ENCODE data around the gene LIPC. TPM values are rescaled to one million over a fixed set of nuclear protein-coding genes. Genes with fewer than 3 reads are reported as not detected.
A peak's percentile ranks its signal among the peaks of the same experiment; 100 is the strongest.

The LIPC gene
- total and polyA plus RNA-seq, 8 donors, result 0.23 to 7.5 (median 0.76) TPM; not detected in 4

GRCh38 chr15:58460116-58460790 lies 28.5 kb downstream of the LIPC start:
- Histone ChIP-seq H3K9me3 (no peaks in the 10 kb centered on the region), H3K4me3 (no peak overlapping the region), H3K27ac (peak overlapping the region in 3 of 5 donors; percentile 29 to 48 (median 46)), H3K36me3 (no peaks in the 10 kb centered on the region), H3K27me3 (no peaks in the 10 kb centered on the region), H3K4me1 (peaks cover 13 to 39% (median 19%) of the 10 kb centered on the region in 4 donors)
- intact Hi-C loops (cut with DNase I; ENCODE audit: low total_unique reads), result no loop called here
- DNase-seq, result no peak
- WGBS, 5 donors, result 87 to 95% (median 93%) methylated on average over 10 of the region's 10 CpGs
- TF ChIP-seq POLR2A (IDR thresholded peaks at IDR 0.05), result no peak
- TF ChIP-seq EP300 (IDR thresholded peaks at IDR 0.05), result no peak
- no peak for TF ChIP-seq POLR2AphosphoS5 (IDR thresholded peaks at IDR 0.05)
- TF ChIP-seq, protein P1, sequence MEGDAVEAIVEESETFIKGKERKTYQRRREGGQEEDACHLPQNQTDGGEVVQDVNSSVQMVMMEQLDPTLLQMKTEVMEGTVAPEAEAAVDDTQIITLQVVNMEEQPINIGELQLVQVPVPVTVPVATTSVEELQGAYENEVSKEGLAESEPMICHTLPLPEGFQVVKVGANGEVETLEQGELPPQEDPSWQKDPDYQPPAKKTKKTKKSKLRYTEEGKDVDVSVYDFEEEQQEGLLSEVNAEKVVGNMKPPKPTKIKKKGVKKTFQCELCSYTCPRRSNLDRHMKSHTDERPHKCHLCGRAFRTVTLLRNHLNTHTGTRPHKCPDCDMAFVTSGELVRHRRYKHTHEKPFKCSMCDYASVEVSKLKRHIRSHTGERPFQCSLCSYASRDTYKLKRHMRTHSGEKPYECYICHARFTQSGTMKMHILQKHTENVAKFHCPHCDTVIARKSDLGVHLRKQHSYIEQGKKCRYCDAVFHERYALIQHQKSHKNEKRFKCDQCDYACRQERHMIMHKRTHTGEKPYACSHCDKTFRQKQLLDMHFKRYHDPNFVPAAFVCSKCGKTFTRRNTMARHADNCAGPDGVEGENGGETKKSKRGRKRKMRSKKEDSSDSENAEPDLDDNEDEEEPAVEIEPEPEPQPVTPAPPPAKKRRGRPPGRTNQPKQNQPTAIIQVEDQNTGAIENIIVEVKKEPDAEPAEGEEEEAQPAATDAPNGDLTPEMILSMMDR (IDR thresholded peaks at IDR 0.05), result no peak

DNA sequence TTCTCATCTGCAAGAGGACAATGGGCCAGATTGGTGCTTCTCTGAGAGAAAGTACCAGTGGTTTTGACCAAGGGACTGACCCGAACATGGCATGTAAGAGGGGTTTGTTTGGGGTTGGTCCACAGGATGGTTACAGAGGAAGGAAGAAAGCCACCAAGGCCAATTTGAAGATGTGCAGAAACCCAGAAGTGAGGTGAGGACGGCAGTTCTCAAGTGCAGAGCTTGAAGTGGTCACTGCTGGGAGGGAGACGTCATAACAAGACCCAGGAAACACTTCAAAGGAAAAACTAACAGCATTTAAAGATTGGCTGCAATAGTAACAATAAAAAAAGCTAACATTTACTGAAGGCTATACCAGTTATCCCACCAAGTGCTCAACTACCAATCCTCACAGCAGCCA lies 29.1 kb downstream of the LIPC start:
- no peaks in the 10 kb centered on the region for H3K36me3 ChIP-seq
- TF ChIP-seq EP300 (IDR thresholded peaks at IDR 0.05), result no peak
- TF ChIP-seq, protein P1 (IDR thresholded peaks at IDR 0.05), result no peak
- TF ChIP-seq POLR2AphosphoS5 (IDR thresholded peaks at IDR 0.05), result no peak
- no peak for TF ChIP-seq POLR2A (IDR thresholded peaks at IDR 0.05)
- WGBS, 5 donors, result 76 to 88% (median 80%) methylated on average over 3 of the region's 3 CpGs
- H3K27ac ChIP-seq, result no peak overlapping the region
- H3K4me1 ChIP-seq, result peaks cover 11 to 39% (median 19%) of the 10 kb centered on the region in 4 donors
- H3K4me3 ChIP-seq, result no peak overlapping the region
- H3K27me3 ChIP-seq, result no peaks in the 10 kb centered on the region
- no peaks in the 10 kb centered on the region for H3K9me3 ChIP-seq
- intact Hi-C loops (cut with DNase I; ENCODE audit: low total_unique reads), result no loop called here
- DNase-seq, result no peak

GRCh38 chr15:58462547-58462946 lies 30.8 kb downstream of the LIPC start:
- peak in 1 of 3 donors; percentile 42 for TF ChIP-seq POLR2AphosphoS5 (IDR thresholded peaks at IDR 0.05)
- TF ChIP-seq EP300 (IDR thresholded peaks at IDR 0.05), result no peak
- no peaks in the 10 kb centered on the region for H3K36me3 ChIP-seq
- H3K9me3 ChIP-seq, result no peaks in the 10 kb centered on the region
- peaks cover 11 to 49% (median 22%) of the 10 kb centered on the region in 4 donors for H3K4me1 ChIP-seq
- no peak overlapping the region for H3K4me3 ChIP-seq
- WGBS, 5 donors, result 51 to 68% (median 61%) methylated on average over 4 of the region's 4 CpGs
- DNase-seq, result peak; percentile 67 to 81
- no peaks in the 10 kb centered on the region for H3K27me3 ChIP-seq
- intact Hi-C loops (cut with DNase I; ENCODE audit: low total_unique reads), result no loop called here
- peak overlapping the region in 3 of 5 donors; percentile 27 to 51 (median 49) for H3K27ac ChIP-seq

DNA sequence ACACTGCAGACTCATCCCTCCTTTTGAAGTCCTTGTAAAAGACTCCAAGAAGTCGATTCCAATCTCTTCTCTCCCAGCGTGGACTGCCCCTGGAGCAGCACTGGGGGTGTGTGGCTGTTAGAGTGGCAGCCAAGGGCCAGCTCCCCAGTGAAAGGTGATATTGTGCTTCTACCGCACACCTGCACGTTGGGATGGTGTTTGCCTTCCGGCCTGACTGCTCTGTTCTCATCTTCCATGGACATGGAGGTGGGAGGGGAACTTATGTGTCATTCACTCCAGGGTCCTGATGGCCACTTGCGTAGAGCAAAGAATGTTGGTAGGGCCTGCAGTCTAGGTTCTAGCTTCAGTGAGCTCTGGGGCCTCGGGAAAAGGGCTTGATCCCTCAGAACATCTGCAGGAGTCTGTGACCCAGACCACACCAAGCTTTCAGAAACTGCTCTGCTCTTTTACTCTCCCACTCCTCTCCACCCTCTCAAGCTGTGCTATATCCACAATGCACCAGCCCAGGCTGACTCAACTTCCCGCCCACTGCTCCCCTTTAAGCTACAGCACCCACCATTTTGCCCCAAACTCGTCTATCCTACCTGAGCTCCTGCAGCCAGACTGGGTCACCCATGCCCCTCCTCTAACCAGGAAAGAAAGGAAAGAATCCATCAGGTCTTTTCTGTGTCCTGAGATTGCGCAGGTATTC lies 31.3 kb downstream of the LIPC start:
- intact Hi-C loops (cut with DNase I; ENCODE audit: low total_unique reads), result no loop called here
- H3K27ac ChIP-seq, result peak overlapping the region in 3 of 5 donors; percentile 27 to 51 (median 49)
- DNase-seq, result no peak
- no peak overlapping the region for H3K4me3 ChIP-seq
- H3K27me3 ChIP-seq, result no peaks in the 10 kb centered on the region
- H3K4me1 ChIP-seq, result peaks cover 11 to 50% (median 24%) of the 10 kb centered on the region in 4 donors
- no peaks in the 10 kb centered on the region for H3K9me3 ChIP-seq
- 61 to 77% (median 70%) methylated on average over 10 of the region's 10 CpGs for WGBS, 5 donors
- H3K36me3 ChIP-seq, result no peaks in the 10 kb centered on the region
- TF ChIP-seq EP300 (IDR thresholded peaks at IDR 0.05) (no peak), POLR2A (IDR thresholded peaks at IDR 0.05) (no peak), POLR2AphosphoS5 (IDR thresholded peaks at IDR 0.05) (no peak)
- TF ChIP-seq, protein P1 (IDR thresholded peaks at IDR 0.05), result no peak

All from stomach (tissue), 9 donors.